ENCODE measurements around the gene ABCG1. TPM values are rescaled to one million over a fixed set of nuclear protein-coding genes. Genes with fewer than 3 reads are reported as not detected.

Gene ABCG1
- total RNA-seq, 1 experiment from 2014 or later: 20.3 TPM

DNA sequence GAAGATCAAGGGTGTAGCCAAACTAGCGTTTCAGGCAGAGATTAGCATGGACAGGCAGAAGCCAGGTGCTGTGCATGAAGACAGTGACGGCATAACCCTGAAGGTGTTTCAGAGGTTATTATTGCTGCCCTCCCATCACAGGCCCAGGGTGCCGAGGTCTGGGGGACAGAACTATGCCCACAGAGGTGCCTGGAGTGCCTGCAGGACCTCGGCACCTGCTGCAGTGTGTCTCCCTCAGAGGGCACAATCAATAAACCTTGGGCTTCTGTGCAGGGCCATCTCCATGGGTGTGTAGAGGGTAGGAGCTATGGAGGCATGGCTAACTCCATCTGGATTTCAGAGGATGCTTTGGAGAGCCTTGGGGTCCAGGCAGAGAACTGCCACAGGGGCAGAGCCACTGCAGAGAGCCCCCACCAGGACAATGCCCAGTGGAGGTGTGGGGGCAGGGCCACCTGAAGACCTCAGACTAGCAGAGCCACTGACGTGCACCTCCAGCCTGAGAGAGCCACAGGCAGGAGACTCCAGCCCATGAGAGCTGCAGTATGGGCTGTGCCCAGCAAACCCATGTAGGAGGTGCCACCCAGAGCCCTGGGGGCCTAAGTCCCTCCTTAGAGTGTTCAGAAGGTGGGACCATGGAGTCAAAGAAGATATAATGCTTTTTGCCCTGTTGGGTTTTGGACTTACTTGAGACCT is 5.7 kb upstream of the ABCG1 start:
- no peak for DNase-seq (ENCODE audit: extremely low read depth, low read depth)

DNA sequence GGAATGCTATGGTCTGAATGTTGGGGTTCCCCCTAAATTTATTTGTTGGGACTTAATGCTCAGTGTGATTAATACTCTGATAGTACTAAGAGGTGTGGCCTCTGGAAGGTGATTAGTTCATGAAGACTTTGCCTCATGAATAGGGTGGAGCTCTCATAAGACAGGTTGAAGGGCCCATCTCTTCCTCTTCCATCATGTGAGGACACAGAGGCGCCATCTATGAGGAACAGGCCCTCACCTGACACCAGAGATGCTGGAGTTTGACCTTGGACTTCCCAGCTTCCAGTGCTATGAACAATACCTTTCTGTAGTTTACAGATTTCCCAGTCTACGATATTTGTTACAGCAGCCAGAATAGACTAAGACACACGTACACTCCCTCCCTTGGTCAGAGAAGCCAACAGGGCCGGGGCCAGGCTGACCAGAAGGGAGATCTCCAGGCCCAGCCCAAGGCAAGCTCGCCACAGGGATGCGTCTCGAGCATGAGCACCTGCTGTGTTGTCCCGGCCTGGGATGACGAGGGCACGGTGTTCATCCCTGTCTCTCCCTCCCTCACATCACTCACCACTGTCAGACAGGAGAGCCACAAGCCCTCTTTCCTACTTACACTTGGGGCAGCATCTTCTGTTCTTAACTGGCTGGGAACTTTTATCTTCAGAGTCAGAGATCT is 4.7 kb upstream of the ABCG1 start:
- no peak for DNase-seq (ENCODE audit: extremely low read depth, low read depth)

DNA sequence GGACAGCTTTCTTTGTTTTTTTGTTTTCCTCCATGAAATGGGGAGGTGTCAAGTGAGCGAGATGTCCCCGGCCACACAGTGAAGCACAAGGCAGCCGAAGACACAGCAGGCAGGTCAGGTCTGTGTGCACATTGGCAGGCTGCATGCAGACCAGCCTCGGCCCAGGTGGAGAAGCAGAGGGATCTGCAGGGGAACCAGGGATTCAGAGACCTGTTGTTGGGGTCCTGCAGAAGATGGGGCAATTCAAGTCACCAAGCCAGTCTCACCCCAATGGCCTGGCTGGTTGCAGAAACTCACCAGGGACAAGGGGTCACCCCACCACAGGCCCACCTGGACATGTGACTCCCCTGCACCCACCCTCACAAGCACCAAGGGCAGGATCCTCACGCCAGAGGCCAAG is 4.0 kb upstream of the ABCG1 start:
- DNase-seq (ENCODE audit: extremely low read depth, low read depth): no peak

DNA sequence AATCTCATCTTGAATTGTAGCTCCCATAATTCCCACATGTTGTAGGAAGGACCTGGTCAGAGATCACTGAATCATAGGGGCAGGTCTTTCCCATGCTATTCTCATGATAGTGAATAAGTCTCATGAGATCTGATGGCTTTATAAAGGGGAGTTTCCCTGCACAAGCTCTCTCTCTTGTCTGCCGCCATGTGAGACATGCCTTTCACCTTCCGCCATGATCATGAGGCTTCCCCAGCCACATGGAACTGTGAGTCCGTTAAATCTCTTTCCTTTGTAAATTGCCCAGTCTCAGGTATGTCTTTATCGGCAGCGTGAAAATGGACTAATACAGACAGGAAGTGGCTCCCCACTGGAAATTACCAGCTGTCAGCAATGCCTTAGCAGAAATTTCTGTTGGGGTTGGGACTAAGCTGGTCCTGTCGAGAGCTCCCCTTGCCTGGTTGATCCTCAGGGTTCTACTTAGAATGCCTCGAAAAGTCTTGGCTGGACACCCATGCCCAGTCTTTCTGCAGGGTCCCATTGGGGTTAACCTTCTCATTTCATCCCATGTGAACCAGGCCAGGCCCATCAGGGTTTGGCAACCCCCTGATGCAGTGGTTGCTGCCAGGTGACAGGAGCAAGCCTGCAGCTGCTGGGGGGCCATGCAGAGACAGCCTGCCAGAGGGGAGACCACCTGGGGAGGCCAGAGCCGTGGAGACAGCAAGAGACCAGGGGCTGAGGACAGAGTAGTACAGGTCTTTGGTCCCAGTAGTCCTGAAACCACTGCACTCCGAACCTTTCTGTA is 2.8 kb upstream of the ABCG1 start:
- no peak for DNase-seq (ENCODE audit: extremely low read depth, low read depth)

GRCh38 chr21:42216726-42217572 is 2.0 kb upstream of the ABCG1 start:
- DNase-seq (ENCODE audit: extremely low read depth, low read depth): no peak

DNA sequence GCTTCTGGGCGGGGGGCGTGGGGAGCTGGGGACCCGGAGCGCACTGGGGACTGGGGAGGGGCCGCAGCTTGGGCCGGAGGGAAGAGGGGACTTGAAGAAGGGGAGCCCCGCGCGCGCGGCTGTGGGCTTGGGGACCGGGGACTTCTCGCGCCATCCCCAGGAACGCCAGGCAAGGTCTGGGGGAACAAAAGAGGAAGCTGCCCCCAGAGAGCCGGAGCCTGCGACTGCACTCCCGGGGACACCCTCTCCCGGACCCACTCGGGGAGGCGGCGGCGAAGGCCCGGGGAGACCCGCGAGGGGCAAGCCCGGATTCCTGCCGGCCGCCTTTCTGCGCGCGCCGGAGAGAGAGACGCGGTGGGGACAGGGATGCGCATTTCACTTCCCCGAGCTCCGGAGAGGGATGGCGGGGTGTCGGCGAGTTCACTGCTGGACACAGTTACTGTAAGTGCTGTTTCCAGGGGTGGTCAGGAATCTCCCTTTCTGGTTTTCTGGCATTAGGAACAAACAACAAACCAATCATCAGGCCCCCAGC is 732 bp downstream of the ABCG1 start:
- DNase-seq (ENCODE audit: extremely low read depth, low read depth): no peak

DNA sequence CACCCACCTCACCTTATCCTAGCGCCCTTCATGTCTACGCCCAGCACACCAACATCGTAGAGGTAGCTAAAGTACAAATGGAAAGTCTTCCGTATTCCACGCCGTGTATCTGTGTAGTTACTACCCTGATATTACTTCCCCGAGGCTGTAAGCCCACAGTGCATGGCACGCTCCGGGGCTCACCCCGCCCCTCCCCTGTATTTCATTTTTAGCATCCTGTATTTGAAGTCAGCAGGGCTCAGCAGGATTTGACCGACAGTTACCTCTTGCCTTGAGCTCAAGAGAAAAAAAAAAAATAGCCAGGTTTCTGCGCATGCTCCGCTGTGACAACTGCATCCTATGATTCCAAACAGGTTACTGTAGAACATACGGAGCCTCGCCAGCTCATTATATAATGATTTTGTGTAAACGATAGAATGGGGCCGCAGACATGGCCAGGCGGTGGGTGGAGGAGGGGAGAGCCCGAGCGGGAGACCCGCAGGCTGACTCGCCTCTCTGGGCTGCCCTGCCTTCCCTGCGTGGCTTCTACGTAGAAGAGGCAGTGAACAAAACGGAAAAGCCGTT is 1.3 kb downstream of the ABCG1 start:
- peak; percentile 56 for DNase-seq (ENCODE audit: extremely low read depth, low read depth)

DNA sequence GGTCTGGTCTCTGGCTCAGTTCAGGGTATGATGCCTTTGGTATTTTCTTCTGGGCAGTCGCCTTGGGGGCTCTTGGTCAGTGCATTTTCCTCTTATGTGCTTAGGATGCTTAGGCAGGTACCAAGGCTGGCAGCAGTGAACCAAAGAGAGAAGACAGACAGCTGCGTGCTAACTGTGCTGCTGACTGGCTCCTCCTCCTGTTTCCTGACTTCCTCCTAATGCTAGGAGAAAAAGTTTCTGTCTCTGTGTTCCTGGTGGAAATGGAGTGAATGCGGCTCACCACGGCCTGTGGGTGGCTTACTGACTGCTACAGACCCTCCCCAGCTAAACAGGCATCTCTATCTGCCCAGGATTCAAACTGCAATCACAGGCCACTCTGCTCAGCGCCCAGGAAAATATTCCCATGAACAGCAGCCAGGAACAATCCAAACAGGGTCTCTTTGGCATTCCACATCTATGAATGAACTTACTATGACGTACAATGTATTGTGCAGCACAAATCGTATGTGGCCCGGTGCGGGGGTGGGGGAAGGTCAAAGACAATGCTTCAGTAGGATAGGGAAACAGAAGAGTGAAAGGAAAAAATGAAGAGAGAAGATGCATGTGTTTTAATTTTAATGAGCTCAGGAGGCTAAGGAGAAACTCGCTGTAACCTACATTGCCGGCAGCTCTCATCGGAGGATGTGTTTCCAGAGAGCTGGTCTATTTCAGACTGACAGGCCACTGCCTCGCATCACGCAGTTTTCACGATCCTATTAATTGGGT is 2.8 kb downstream of the ABCG1 start:
- no peak for DNase-seq (ENCODE audit: extremely low read depth, low read depth)

GRCh38 chr21:42222386-42222785 is 3.4 kb downstream of the ABCG1 start:
- DNase-seq (ENCODE audit: extremely low read depth, low read depth): no peak

DNA sequence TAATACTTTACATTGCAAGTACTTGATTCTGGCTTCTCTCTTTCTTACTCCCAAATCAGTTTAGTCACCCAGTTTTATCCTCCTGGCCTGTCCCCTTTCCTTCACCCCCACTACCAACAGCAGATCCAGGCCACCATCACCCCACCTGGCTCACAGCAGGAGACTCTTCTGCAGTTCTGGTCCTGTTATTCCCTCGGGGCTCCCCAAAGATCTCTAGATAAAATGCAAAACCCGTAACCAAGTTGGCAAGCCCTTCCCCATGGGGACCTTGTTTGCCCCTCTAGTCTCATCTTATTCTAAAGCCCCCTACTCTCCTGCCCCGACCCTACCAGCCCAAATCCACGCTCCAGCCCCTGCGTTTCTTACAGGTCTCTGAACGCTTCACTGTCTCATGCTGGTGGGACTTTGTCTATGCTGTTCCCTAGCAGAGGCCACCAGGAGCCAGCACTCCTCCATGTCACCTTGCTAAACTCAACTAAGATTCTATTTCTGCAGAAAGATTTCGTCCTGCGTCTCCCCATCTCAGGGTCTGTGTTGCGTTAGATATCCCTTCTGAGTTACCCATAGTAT is 4.0 kb downstream of the ABCG1 start:
- no peak for DNase-seq (ENCODE audit: extremely low read depth, low read depth)

DNA sequence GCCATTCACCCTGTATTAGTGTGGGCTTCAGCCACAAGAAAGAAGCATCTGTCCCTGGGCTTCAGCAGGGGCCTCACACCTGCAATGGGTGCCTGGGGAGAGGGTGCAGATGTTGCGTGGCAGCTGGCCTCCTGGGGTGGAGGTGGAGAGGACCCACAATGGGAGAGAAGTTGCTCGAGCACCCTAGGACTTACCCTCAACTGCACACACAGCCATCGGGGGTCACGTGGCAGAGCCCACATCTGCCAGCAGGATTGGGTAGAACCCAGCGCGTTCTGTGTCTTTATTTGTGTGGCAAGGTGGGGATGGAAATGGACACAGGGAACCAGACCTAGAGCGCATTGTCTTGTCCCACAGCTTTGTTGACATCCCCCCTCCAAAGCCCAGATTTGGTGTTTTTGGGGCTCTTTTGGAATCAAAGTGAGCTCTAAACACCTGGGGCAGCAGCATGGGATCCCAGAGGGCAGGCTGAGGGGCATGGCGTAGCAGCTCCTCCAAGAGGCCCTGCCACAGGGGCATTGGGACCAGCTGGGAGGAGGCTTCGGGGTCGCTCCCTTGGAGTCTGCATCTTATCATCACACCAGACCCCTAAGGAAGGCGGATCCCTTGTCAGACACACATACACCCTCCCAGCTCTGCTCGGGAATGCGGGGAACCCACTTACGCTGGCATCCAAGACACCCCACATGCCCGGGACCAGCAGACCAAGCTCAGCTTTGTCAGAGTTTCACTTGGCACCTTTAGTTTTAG is 5.1 kb downstream of the ABCG1 start:
- DNase-seq (ENCODE audit: extremely low read depth, low read depth): no peak

GRCh38 chr21:42225042-42225441 is 6.1 kb downstream of the ABCG1 start:
- DNase-seq (ENCODE audit: extremely low read depth, low read depth): no peak

GRCh38 chr21:42225571-42226155 is 6.7 kb downstream of the ABCG1 start:
- no peak for DNase-seq (ENCODE audit: extremely low read depth, low read depth)

- no peak for DNase-seq (ENCODE audit: extremely low read depth, low read depth)
Measured at GRCh38 chr21:42226626-42227025, 7.7 kb downstream of the ABCG1 start.

GRCh38 chr21:42227909-42228708 is 9.2 kb downstream of the ABCG1 start:
- peak; percentile 82 for DNase-seq (ENCODE audit: extremely low read depth, low read depth)

GRCh38 chr21:42228709-42229220 is 9.8 kb downstream of the ABCG1 start:
- no peak for DNase-seq (ENCODE audit: extremely low read depth, low read depth)

DNA sequence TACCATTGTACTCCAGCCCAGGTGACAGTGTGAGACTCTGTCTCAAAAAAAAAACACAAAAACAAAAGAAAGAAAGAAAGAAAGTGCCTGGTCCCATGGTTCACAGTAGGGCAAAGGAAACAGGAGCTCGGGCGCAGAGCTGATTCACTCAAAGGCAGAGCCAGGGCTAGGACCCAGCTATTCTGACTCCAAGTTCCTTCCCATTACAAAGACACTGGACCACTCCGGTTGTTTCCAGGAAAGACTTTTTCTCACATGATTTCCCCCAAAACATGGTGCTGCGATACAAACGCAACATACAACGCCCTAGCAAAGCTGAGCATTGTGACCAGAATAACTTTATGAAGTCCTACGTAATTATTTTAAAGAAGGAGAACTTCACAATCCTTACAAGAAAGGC is 10.7 kb downstream of the ABCG1 start:
- DNase-seq (ENCODE audit: extremely low read depth, low read depth): no peak

Measured in NCI-H460 (cell line).